Body of pancreas (tissue), 4 donors: ENCODE results near the gene ADORA2B. TPM values are rescaled to one million over a fixed set of nuclear protein-coding genes. Genes with fewer than 3 reads are reported as not detected.

Experiments
- ATAC-seq: fragments of 150-250 bp; one replicate; pipeline ENCODE4 v1.9.1; 2016
- DNase-seq, 4 donors: peaks; one replicate each; pipeline ENCODE4 v3.0.0-alpha.2; 2019
- H3K27ac ChIP-seq, 4 donors: fragments of 200-600 bp; sonication (generic); 1 replicate in 3 of 4; 2 replicates in 1 of 4; pipeline versions ENCODE4 v1.5.1 to v1.6.1; 2016 to 2019; ENCODE audit warnings: mild to moderate bottlenecking in 1 of 4, mixed read lengths in 1 of 4, moderate library complexity in 1 of 4
- H3K27me3 ChIP-seq, 2 donors: fragments of 200-600 bp; sonication (generic); one replicate each; pipeline ENCODE4 v1.6.0; 2016; ENCODE audit warnings: mild to moderate bottlenecking in 1 of 2
- H3K36me3 ChIP-seq, 2 donors: fragments of 200-600 bp; sonication (generic); replicated peaks in 1 of 2; 2 replicates each; pipeline ENCODE4 v1.5.1; 2016; ENCODE audit warnings: low read depth in 2 of 2; ENCODE audit not compliant: insufficient read depth in 1 of 2
- H3K4me1 ChIP-seq: fragments of 200-600 bp; sonication (generic); one replicate; pipeline ENCODE4 v1.6.0; 2016
- H3K4me3 ChIP-seq, 2 donors: fragments of 200-600 bp; sonication (generic); 1 replicate in 1 of 2; 2 replicates in 1 of 2; pipeline ENCODE4 v1.5.1; 2016 to 2019
- H3K9me3 ChIP-seq, 3 donors: fragments of 200-600 bp; sonication (generic); 1 replicate in 2 of 3; 2 replicates in 1 of 3; pipeline ENCODE4 v1.5.1; 2016
- POLR2A ChIP-seq, 3 donors: fragments of 450-650 bp; IDR thresholded peaks; one replicate each; pipeline ENCODE4 v1.6.1; 2016; ENCODE audit warnings: antibody characterized with exemption in 3 of 3, mild to moderate bottlenecking in 2 of 3
- WGBS, 2 donors: methylation state at CpG; one replicate each; pipeline ENCODE4 v1.1.5; 2017; 5-methylcytosine and 5-hydroxymethylcytosine counted together
- intact Hi-C: fragments of 100-400 bp; cut with DNase I; formaldehyde crosslinking; loops from one replicate; pipeline ENCODE4 v1.15.1; 2023
- total RNA-seq, 2 donors: library from RNA; depleted of rRNA; stranded (reverse); fragments of >200 nt; gene quantifications; one replicate each; pipeline ENCODE4 v1.1.0, GENCODE V29; 2016
- TF ChIP-seq, protein P1 (sequence below), 7 experiments: fragments of 450-650 bp in 4 of 7; fragments of 200-600 bp in 3 of 7; sonication (generic) in 3 of 7; IDR thresholded peaks; one replicate each; pipeline ENCODE4 v1.5.1; 2016 to 2019; ENCODE audit warnings: antibody characterized with exemption in 7 of 7

The ADORA2B gene
- total RNA-seq, 2 donors from 2014 or later = 1.3 to 1.8 TPM

DNA sequence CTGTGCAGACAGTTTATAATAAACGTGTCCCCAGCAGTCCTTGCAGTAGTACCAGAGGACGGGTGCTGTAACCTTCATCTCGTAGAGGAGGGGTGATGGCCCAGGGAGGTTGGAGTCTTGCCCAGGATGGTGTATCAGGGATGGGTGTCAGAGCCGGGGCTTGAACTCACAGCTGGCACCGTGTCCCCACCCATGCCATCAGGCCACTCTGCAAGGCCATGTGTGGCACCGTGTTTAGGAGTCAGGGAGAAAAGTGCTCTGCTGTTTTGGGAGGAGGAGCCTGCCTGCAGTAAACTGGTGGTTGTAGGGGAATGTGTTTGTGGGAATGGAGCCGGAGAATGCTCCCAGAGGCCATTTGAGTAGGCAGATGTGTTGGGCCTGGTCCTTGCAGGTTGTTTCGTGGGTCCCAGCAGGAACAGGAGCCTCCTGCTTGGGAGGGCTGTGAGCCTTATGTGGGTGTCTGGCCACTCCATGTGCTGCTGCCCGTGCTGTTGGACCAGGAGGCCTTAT is 1.7 kb downstream of the ADORA2B start:
- H3K4me3 ChIP-seq = no peak overlapping the region
- no peak for TF ChIP-seq POLR2A (IDR thresholded peaks at IDR 0.05)
- TF ChIP-seq, protein P1, sequence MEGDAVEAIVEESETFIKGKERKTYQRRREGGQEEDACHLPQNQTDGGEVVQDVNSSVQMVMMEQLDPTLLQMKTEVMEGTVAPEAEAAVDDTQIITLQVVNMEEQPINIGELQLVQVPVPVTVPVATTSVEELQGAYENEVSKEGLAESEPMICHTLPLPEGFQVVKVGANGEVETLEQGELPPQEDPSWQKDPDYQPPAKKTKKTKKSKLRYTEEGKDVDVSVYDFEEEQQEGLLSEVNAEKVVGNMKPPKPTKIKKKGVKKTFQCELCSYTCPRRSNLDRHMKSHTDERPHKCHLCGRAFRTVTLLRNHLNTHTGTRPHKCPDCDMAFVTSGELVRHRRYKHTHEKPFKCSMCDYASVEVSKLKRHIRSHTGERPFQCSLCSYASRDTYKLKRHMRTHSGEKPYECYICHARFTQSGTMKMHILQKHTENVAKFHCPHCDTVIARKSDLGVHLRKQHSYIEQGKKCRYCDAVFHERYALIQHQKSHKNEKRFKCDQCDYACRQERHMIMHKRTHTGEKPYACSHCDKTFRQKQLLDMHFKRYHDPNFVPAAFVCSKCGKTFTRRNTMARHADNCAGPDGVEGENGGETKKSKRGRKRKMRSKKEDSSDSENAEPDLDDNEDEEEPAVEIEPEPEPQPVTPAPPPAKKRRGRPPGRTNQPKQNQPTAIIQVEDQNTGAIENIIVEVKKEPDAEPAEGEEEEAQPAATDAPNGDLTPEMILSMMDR (IDR thresholded peaks at IDR 0.05) = no peak
- H3K27ac ChIP-seq = no peak overlapping the region
- DNase-seq (no peak), ATAC-seq (no peak)
- no peaks in the 10 kb centered on the region for H3K9me3 ChIP-seq
- no peaks in the 10 kb centered on the region for H3K36me3 ChIP-seq
- H3K4me1 ChIP-seq = peaks cover 16% of the 10 kb centered on the region
- no peaks in the 10 kb centered on the region for H3K27me3 ChIP-seq
- WGBS, 2 donors = 70 to 71% methylated on average over 9 of the region's 9 CpGs
- intact Hi-C loops = no loop called here

DNA sequence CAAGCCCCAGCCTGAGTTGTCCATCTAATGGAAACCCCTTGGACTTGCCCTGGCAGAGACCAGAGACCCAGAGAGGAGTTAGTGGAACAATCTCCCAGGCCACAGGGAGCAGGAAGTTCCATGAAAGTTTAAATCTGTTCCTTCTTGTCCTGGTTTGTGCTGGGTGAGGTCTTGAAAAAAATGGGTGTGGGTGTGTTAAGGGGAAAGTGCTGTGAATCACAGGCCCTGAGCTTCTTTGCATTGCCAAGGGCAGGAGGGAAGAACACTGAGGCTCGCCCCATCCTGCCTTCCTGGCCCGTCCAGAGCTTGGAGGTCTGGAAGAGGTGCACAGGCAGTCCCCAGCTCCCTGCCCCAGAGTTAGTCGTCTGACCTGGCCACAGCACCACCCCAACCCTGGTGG is 2.3 kb downstream of the ADORA2B start:
- 84 to 100% methylated on average over 1 to 3 of the region's 3 CpGs for WGBS, 2 donors
- H3K4me3 ChIP-seq = no peak overlapping the region
- no peaks in the 10 kb centered on the region for H3K36me3 ChIP-seq
- no peak for DNase-seq
- ATAC-seq = no peak
- intact Hi-C loops = no loop called here
- no peak overlapping the region for H3K27ac ChIP-seq
- H3K27me3 ChIP-seq = no peaks in the 10 kb centered on the region
- TF ChIP-seq, protein P1 (IDR thresholded peaks at IDR 0.05) = no peak
- no peak for TF ChIP-seq POLR2A (IDR thresholded peaks at IDR 0.05)
- H3K4me1 ChIP-seq = peaks cover 16% of the 10 kb centered on the region
- H3K9me3 ChIP-seq = no peaks in the 10 kb centered on the region

DNA sequence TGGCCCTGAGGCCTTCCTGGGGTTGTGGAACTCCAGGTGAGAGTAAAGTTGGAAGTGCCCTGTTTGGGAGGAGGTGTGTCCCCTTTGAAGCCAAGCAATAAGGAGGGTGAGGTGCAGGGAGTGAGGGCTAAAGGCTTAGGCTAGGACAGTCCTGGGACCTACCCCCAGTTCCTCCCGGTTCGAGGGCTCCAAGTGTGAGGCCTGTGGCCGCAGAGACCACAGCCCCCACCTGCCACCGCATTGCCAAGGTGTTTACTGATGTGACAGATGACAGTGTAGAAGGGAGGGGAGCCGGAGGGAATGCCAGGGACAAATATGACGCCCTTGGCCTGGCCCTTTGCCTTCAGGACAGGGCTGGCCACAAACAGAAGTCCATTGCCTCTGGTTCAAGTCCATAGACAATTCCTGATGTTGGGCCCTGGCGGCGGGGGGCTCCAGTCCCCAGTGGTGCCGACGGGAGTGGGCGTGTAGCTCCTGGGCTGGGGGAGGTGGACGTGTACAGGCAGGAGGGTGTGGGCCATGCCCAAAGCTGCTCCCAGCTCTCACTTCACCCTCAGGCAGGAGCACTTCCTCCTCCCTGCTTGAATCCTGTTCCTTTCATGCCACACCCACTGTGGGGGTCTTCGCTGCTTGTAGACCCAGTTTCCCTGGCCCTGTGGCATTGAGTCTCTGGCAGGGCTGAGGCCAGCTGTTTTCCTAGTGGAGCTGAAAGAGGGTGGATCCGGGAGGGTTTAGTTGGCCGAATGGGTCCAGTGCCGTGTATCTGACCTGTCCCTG is 3.2 kb downstream of the ADORA2B start:
- Histone ChIP-seq H3K9me3 (no peaks in the 10 kb centered on the region), H3K27me3 (no peaks in the 10 kb centered on the region), H3K4me3 (no peak overlapping the region), H3K36me3 (no peaks in the 10 kb centered on the region), H3K4me1 (peaks cover 16% of the 10 kb centered on the region), H3K27ac (no peak overlapping the region)
- DNase-seq (no peak), ATAC-seq (no peak)
- intact Hi-C loops = no loop called here
- WGBS, 2 donors = 88 to 93% methylated on average over 8 to 14 of the region's 16 CpGs
- TF ChIP-seq, protein P1 (IDR thresholded peaks at IDR 0.05) = no peak
- TF ChIP-seq POLR2A (IDR thresholded peaks at IDR 0.05) = no peak

DNA sequence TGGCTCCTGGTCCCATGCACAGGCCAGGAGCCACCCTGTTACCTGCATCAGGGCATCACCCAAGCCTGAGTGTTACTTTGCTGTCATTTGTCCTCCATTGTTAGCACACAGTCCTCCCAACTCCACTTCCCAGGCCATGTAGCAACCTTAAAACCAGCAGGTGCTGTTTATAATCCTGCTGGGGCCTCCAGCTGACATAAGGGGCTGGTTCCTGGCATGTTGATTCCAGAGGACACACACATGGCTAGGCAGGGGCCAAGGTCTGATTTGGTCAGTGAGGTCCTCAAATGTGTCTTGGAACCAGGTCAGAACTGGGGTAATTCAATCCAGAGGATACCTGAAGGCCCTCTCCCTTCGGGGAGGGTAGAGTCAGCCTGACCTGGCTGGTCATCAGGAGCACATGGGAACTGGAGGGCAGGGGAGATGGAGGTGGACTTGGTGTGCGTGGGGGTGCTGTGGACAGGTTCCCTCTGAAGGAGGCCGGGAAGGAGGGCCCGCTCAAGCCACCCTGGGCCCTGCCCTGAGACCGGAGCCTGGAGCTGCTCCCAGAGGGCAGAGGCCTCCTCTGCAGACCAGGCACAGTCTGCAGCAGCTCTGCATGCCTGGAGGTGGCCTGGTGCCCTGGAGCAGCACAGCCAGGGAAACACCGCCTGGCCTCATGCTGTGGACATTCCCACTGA is 6.6 kb downstream of the ADORA2B start:
- ATAC-seq = no peak
- WGBS, 2 donors = 94 to 95% methylated on average over 4 to 6 of the region's 6 CpGs

More for the DNA sequence above, 6.6 kb downstream of the ADORA2B start:
- no peaks in the 10 kb centered on the region for H3K4me1 ChIP-seq
- no peaks in the 10 kb centered on the region for H3K36me3 ChIP-seq
- DNase-seq = no peak
- no peak overlapping the region for H3K27ac ChIP-seq
- no peak overlapping the region for H3K4me3 ChIP-seq
- intact Hi-C loops = no loop called here
- TF ChIP-seq POLR2A (IDR thresholded peaks at IDR 0.05) = no peak
- TF ChIP-seq, protein P1 (IDR thresholded peaks at IDR 0.05) = no peak
- no peaks in the 10 kb centered on the region for H3K9me3 ChIP-seq
- H3K27me3 ChIP-seq = no peaks in the 10 kb centered on the region
